Liver (tissue), 9 donors: ENCODE data around the gene GJC1. TPM values are rescaled to one million over a fixed set of nuclear protein-coding genes. Genes with fewer than 3 reads are reported as not detected.

ENCODE experiments used
- DNase-seq: peaks from one replicate; pipeline ENCODE4 v3.0.0-alpha.2; 2017; ENCODE audit warnings: low spot score
- H3K27ac ChIP-seq, 2 donors: one replicate each; pipeline ENCODE4 v1.7.0; 2013; ENCODE audit warnings: inconsistent platforms in 2 of 2, low read length in 2 of 2, control low read depth in 1 of 2, low read depth in 1 of 2, mild to moderate bottlenecking in 1 of 2
- H3K27me3 ChIP-seq, 4 donors: one replicate each; pipeline versions ENCODE4 v1.6.1 to v1.7.0; 2013; ENCODE audit warnings: low read length in 3 of 4, inconsistent platforms in 1 of 4, mild to moderate bottlenecking in 1 of 4, moderate library complexity in 1 of 4; ENCODE audit not compliant: control insufficient read depth in 4 of 4, insufficient read depth in 4 of 4
- H3K36me3 ChIP-seq, 4 donors: one replicate each; pipeline versions ENCODE4 v1.6.1 to v1.7.0; 2013; ENCODE audit warnings: low read length in 3 of 4, mild to moderate bottlenecking in 3 of 4, low read depth in 1 of 4, moderate library complexity in 1 of 4; ENCODE audit not compliant: control insufficient read depth in 4 of 4, insufficient read depth in 3 of 4
- H3K4me1 ChIP-seq, 4 donors: one replicate each; pipeline versions ENCODE4 v1.6.1 to v1.7.0; 2013; ENCODE audit warnings: low read length in 3 of 4, mild to moderate bottlenecking in 3 of 4, moderate library complexity in 1 of 4; ENCODE audit not compliant: control insufficient read depth in 4 of 4, insufficient read depth in 4 of 4
- H3K4me3 ChIP-seq, 3 donors: one replicate each; pipeline versions ENCODE4 v1.6.1 to v1.7.0; 2013; ENCODE audit warnings: low read length in 3 of 3, control low read depth in 1 of 3, low read depth in 1 of 3, mild to moderate bottlenecking in 1 of 3
- H3K9ac ChIP-seq, 2 donors: one replicate each; pipeline ENCODE4 v1.7.0; 2013; ENCODE audit warnings: low read length in 2 of 2, mild to moderate bottlenecking in 2 of 2, moderate library complexity in 2 of 2, control low read depth in 1 of 2, low read depth in 1 of 2
- H3K9me3 ChIP-seq, 4 donors: one replicate each; pipeline versions ENCODE4 v1.6.1 to v1.7.0; 2013; ENCODE audit warnings: low read length in 3 of 4; ENCODE audit not compliant: control insufficient read depth in 4 of 4
- EGR1 ChIP-seq, 2 donors: IDR thresholded peaks; 2 replicates each; pipeline ENCODE4 v1.6.1; 2016 to 2018; ENCODE audit warnings: antibody characterized with exemption in 2 of 2, low read depth in 2 of 2
- FOXA1 ChIP-seq: IDR thresholded peaks from 2 replicates; pipeline ENCODE4 v1.6.1; 2016; ENCODE audit warnings: antibody characterized with exemption
- FOXA2 ChIP-seq: IDR thresholded peaks from 2 replicates; pipeline ENCODE4 v1.6.1; 2016; ENCODE audit warnings: antibody characterized with exemption
- GABPA ChIP-seq, 2 donors: IDR thresholded peaks in 1 of 2; conservative IDR thresholded peaks in 1 of 2; 2 replicates each; pipeline ENCODE4 v1.6.1; 2016; ENCODE audit warnings: antibody characterized with exemption in 2 of 2, mild to moderate bottlenecking in 1 of 2, moderate library complexity in 1 of 2
- HNF4A ChIP-seq, 2 donors: conservative IDR thresholded peaks; 2 replicates each; pipeline ENCODE4 v1.6.1; 2016; ENCODE audit warnings: antibody characterized with exemption in 2 of 2, mild to moderate bottlenecking in 2 of 2
- HNF4G ChIP-seq: IDR thresholded peaks from 2 replicates; pipeline ENCODE4 v1.6.1; 2016; ENCODE audit warnings: antibody characterized with exemption
- NR2F2 ChIP-seq: IDR thresholded peaks from 2 replicates; pipeline ENCODE4 v1.6.1; 2016; ENCODE audit warnings: antibody characterized with exemption
- RAD21 ChIP-seq, 2 donors: IDR thresholded peaks; 2 replicates each; pipeline ENCODE4 v1.6.1; 2016; ENCODE audit warnings: antibody characterized with exemption in 2 of 2, mild to moderate bottlenecking in 2 of 2
- SP1 ChIP-seq: IDR thresholded peaks from 2 replicates; pipeline ENCODE4 v1.6.1; 2018; ENCODE audit warnings: antibody characterized with exemption, mild to moderate bottlenecking
- YY1 ChIP-seq: IDR thresholded peaks from 2 replicates; pipeline ENCODE4 v1.6.1; 2016; ENCODE audit warnings: antibody characterized with exemption, mild to moderate bottlenecking
- ZBTB33 ChIP-seq: IDR thresholded peaks from 2 replicates; pipeline ENCODE4 v1.6.1; 2016; ENCODE audit warnings: antibody characterized with exemption
- WGBS: extraction: QIAGEN DNeasy Blood & Tissue Kit; methylation state at CpG from one replicate; pipeline ENCODE4 v1.1.7; 2013; 5-methylcytosine and 5-hydroxymethylcytosine counted together
- polyA plus RNA-seq, 2 donors: library from polyadenylated mRNA; stranded (reverse) in 1 of 2; unstranded in 1 of 2; fragments of 200-250 nt in 1 of 2; fragments of >200 nt in 1 of 2; fragmentation: Nextera tagmentation in 1 of 2; extraction: Ambion mirVana in 1 of 2; gene quantifications; one replicate each; pipeline versions ENCODE4 v1.2.1 to v1.2.3, GENCODE V29; 2013 to 2015
- total RNA-seq, 2 donors: library from RNA; depleted of rRNA; stranded (reverse); fragments of >200 nt; gene quantifications; one replicate each; pipeline ENCODE4 v1.2.3, GENCODE V29; 2014
- TF ChIP-seq, protein P1 (sequence below): fragments of 150-350 bp; IDR thresholded peaks from 2 replicates; pipeline ENCODE4 v1.5.1; 2017; ENCODE audit warnings: improper control_type of control experiment, low read depth, low read length; ENCODE audit not compliant: missing input control
- donor health status: healthy.
- donor health status: healthy.
- donor health status: healthy.
- donor health status: healthy.
- donor health status: healthy.

Gene GJC1
- total and polyA plus RNA-seq, 4 donors, result 0.17 to 1.4 (median 0.77) TPM

- peaks cover 4 to 20% (median 15%) of the 10 kb centered on the region in 4 donors for H3K4me1 ChIP-seq
- H3K27ac ChIP-seq, result no peak overlapping the region
- H3K9ac ChIP-seq, result no peak overlapping the region
- 66% methylated on average over 21 of the region's 21 CpGs for WGBS
- H3K36me3 ChIP-seq, result no peaks in the 10 kb centered on the region
- no peak overlapping the region for H3K4me3 ChIP-seq
- DNase-seq, result no peak
- H3K9me3 ChIP-seq, result no peaks in the 10 kb centered on the region
- H3K27me3 ChIP-seq, result peaks cover 0 to 5% (median 2%) of the 10 kb centered on the region in 4 donors
- TF ChIP-seq EGR1 (IDR thresholded peaks at IDR 0.05; ENCODE audit: low read depth in 2 of 2), result no peak
- TF ChIP-seq, protein P1, sequence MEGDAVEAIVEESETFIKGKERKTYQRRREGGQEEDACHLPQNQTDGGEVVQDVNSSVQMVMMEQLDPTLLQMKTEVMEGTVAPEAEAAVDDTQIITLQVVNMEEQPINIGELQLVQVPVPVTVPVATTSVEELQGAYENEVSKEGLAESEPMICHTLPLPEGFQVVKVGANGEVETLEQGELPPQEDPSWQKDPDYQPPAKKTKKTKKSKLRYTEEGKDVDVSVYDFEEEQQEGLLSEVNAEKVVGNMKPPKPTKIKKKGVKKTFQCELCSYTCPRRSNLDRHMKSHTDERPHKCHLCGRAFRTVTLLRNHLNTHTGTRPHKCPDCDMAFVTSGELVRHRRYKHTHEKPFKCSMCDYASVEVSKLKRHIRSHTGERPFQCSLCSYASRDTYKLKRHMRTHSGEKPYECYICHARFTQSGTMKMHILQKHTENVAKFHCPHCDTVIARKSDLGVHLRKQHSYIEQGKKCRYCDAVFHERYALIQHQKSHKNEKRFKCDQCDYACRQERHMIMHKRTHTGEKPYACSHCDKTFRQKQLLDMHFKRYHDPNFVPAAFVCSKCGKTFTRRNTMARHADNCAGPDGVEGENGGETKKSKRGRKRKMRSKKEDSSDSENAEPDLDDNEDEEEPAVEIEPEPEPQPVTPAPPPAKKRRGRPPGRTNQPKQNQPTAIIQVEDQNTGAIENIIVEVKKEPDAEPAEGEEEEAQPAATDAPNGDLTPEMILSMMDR, result no peak
These were observed 57.6 kb downstream of the GJC1 start for GRCh38 chr17:44772308-44773045.

DNA sequence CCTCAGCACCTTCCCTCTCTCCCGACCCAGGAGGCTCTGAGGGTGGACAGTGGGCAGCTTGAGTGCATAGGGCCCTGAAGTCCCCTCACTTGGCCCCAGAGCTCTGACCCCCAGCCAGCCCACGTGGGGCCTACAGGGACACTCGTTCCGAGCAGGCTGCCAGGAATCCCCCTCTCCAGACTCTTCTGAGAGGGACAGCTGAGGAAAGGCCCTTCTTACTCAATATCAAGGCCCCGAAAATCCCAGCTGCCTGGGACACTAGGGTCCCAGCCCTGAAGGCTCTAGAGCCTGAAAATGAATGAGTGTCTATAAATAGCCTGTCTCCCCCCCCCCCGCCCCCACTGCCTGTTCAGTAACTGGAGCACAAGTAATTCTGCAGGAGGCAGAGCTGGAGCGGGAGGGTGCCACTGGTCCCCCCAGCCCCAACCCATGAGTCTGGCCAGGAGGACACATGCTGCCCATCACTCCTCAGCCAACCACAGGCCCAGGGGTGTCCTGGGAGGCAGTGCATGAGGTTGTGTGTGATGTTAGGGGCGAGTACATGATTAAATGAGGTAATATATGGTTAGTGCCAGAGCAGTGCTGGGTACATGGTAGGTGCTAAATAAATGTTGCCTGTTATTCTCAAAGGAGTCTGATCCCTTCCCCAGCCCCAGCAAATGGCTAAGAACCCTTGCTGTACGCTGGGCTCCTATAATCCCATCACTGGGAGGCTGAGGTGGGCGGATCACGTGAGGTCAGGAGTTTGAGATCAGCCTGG is 59.7 kb downstream of the GJC1 start:
- WGBS, result 80% methylated on average over 11 of the region's 11 CpGs
- Histone ChIP-seq H3K36me3 (no peaks in the 10 kb centered on the region), H3K4me1 (peaks cover 4 to 10% (median 6%) of the 10 kb centered on the region in 4 donors), H3K4me3 (no peak overlapping the region), H3K9ac (no peak overlapping the region), H3K27me3 (peaks cover 0 to 4% (median 0%) of the 10 kb centered on the region in 4 donors), H3K27ac (no peak overlapping the region), H3K9me3 (no peaks in the 10 kb centered on the region)
- DNase-seq, result no peak
- TF ChIP-seq NR2F2 (no peak), HNF4G (no peak), SP1 (no peak), HNF4A (conservative IDR thresholded peaks at IDR 0.05) (no peak), FOXA1 (no peak), YY1 (no peak), GABPA (IDR thresholded peaks at IDR 0.05 in 1 of 2, conservative IDR thresholded peaks at IDR 0.05 in 1 of 2) (no peak), FOXA2 (no peak), ZBTB33 (no peak), RAD21 (IDR thresholded peaks at IDR 0.05) (no peak)
- TF ChIP-seq, protein P1, result no peak
